Duodenal mucosa (tissue), 2 donors: ENCODE data around the gene PYGM.

Source experiments
- H3K27ac ChIP-seq: one replicate; pipeline ENCODE4 v1.7.0; 2013; ENCODE audit warnings: low read depth, low read length
- H3K27me3 ChIP-seq, 2 donors: one replicate each; pipeline ENCODE4 v1.7.0; 2013; ENCODE audit warnings: low read length in 2 of 2, control low read depth in 1 of 2; ENCODE audit not compliant: insufficient read depth in 2 of 2, control insufficient read depth in 1 of 2
- H3K36me3 ChIP-seq, 2 donors: one replicate each; pipeline ENCODE4 v1.7.0; 2013; ENCODE audit warnings: low read length in 2 of 2, control low read depth in 1 of 2; ENCODE audit not compliant: insufficient read depth in 2 of 2, control insufficient read depth in 1 of 2
- H3K4me1 ChIP-seq, 2 donors: one replicate each; pipeline ENCODE4 v1.7.0; 2013; ENCODE audit warnings: low read length in 2 of 2, control low read depth in 1 of 2; ENCODE audit not compliant: insufficient read depth in 2 of 2, control insufficient read depth in 1 of 2
- H3K4me3 ChIP-seq, 2 donors: one replicate each; pipeline ENCODE4 v1.7.0; 2013; ENCODE audit warnings: low read length in 2 of 2, low read depth in 1 of 2
- H3K9ac ChIP-seq, 2 donors: one replicate each; pipeline ENCODE4 v1.7.0; 2013; ENCODE audit warnings: low read length in 2 of 2, low read depth in 1 of 2
- H3K9me3 ChIP-seq, 2 donors: one replicate each; pipeline ENCODE4 v1.7.0; 2013; ENCODE audit warnings: low read length in 2 of 2, control low read depth in 1 of 2; ENCODE audit not compliant: control insufficient read depth in 1 of 2

The PYGM gene

GRCh38 chr11:64767344-64768299 lies 7.8 kb upstream of the PYGM start:
- H3K27ac ChIP-seq: no peak overlapping the region
- H3K9me3 ChIP-seq: no peaks in the 10 kb centered on the region
- H3K9ac ChIP-seq: no peak overlapping the region
- H3K4me1 ChIP-seq: peaks cover 2 to 15% of the 10 kb centered on the region in 2 donors
- no peak overlapping the region for H3K4me3 ChIP-seq
- H3K36me3 ChIP-seq: peaks cover 80 to 95% of the 10 kb centered on the region in 2 donors
- H3K27me3 ChIP-seq: no peaks in the 10 kb centered on the region

GRCh38 chr11:64766881-64767280 lies 7.1 kb upstream of the PYGM start:
- Histone ChIP-seq H3K4me1 (peaks cover 0 to 13% of the 10 kb centered on the region in 2 donors), H3K27ac (no peak overlapping the region), H3K9ac (no peak overlapping the region), H3K36me3 (peaks cover 80 to 94% of the 10 kb centered on the region in 2 donors), H3K27me3 (no peaks in the 10 kb centered on the region), H3K4me3 (no peak overlapping the region), H3K9me3 (no peaks in the 10 kb centered on the region)

- Histone ChIP-seq H3K9me3 (no peaks in the 10 kb centered on the region), H3K9ac (no peak overlapping the region), H3K4me3 (no peak overlapping the region), H3K36me3 (peaks cover 72 to 85% of the 10 kb centered on the region in 2 donors), H3K27ac (no peak overlapping the region), H3K27me3 (no peaks in the 10 kb centered on the region), H3K4me1 (peaks cover 0 to 13% of the 10 kb centered on the region in 2 donors)
Observed at GRCh38 chr11:64765851-64766665, 6.3 kb upstream of the PYGM start.

- peaks cover 65 to 83% of the 10 kb centered on the region in 2 donors for H3K36me3 ChIP-seq
- no peaks in the 10 kb centered on the region for H3K9me3 ChIP-seq
- no peak overlapping the region for H3K9ac ChIP-seq
- no peak overlapping the region for H3K4me3 ChIP-seq
- no peaks in the 10 kb centered on the region for H3K27me3 ChIP-seq
- no peak overlapping the region for H3K27ac ChIP-seq
- H3K4me1 ChIP-seq: peaks cover 0 to 14% of the 10 kb centered on the region in 2 donors
Observed at GRCh38 chr11:64765291-64765850, 5.6 kb upstream of the PYGM start.

- peaks cover 59 to 77% of the 10 kb centered on the region in 2 donors for H3K36me3 ChIP-seq
- no peaks in the 10 kb centered on the region for H3K9me3 ChIP-seq
- no peak overlapping the region for H3K9ac ChIP-seq
- H3K4me3 ChIP-seq: no peak overlapping the region
- H3K4me1 ChIP-seq: peaks cover 0 to 19% of the 10 kb centered on the region in 2 donors
- no peaks in the 10 kb centered on the region for H3K27me3 ChIP-seq
- H3K27ac ChIP-seq: no peak overlapping the region
Observed at GRCh38 chr11:64764753-64765152, 5.0 kb upstream of the PYGM start.

GRCh38 chr11:64764040-64764611 lies 4.4 kb upstream of the PYGM start:
- no peak overlapping the region for H3K9ac ChIP-seq
- no peak overlapping the region for H3K4me3 ChIP-seq
- peaks cover 0 to 19% of the 10 kb centered on the region in 2 donors for H3K4me1 ChIP-seq
- no peak overlapping the region for H3K27ac ChIP-seq
- no peaks in the 10 kb centered on the region for H3K27me3 ChIP-seq
- H3K9me3 ChIP-seq: no peaks in the 10 kb centered on the region
- H3K36me3 ChIP-seq: peaks cover 53 to 70% of the 10 kb centered on the region in 2 donors

GRCh38 chr11:64763526-64764039 lies 3.8 kb upstream of the PYGM start:
- peaks cover 0 to 19% of the 10 kb centered on the region in 2 donors for H3K4me1 ChIP-seq
- no peaks in the 10 kb centered on the region for H3K9me3 ChIP-seq
- H3K36me3 ChIP-seq: peaks cover 47 to 65% of the 10 kb centered on the region in 2 donors
- H3K4me3 ChIP-seq: no peak overlapping the region
- H3K27ac ChIP-seq: no peak overlapping the region
- no peak overlapping the region for H3K9ac ChIP-seq
- no peaks in the 10 kb centered on the region for H3K27me3 ChIP-seq

- Histone ChIP-seq H3K27me3 (no peaks in the 10 kb centered on the region), H3K27ac (no peak overlapping the region), H3K36me3 (peaks cover 40 to 58% of the 10 kb centered on the region in 2 donors), H3K4me1 (peaks cover 0 to 19% of the 10 kb centered on the region in 2 donors), H3K9ac (peak overlapping the region in 1 of 2 donors; percentile 12), H3K9me3 (no peaks in the 10 kb centered on the region), H3K4me3 (no peak overlapping the region)
Observed at GRCh38 chr11:64762674-64763525, 3.1 kb upstream of the PYGM start.

- no peaks in the 10 kb centered on the region for H3K27me3 ChIP-seq
- no peak overlapping the region for H3K4me3 ChIP-seq
- peaks cover 34 to 52% of the 10 kb centered on the region in 2 donors for H3K36me3 ChIP-seq
- no peak overlapping the region for H3K27ac ChIP-seq
- peaks cover 0 to 19% of the 10 kb centered on the region in 2 donors for H3K4me1 ChIP-seq
- no peak overlapping the region for H3K9ac ChIP-seq
- H3K9me3 ChIP-seq: no peaks in the 10 kb centered on the region
Observed at GRCh38 chr11:64762277-64762673, 2.5 kb upstream of the PYGM start.
